ENCODE measurements around the gene KIF1B. TPM values are rescaled to one million over a fixed set of nuclear protein-coding genes. Genes with fewer than 3 reads are reported as not detected.

KIF1B gene
- total and polyA plus RNA-seq, 9 of the 15 experiments (the other 6 are each of a cell fraction or from before 2014, with no cell fraction given): 2.8 to 19.8 (median 11.9) TPM

- TF ChIP-seq RBBP5 (IDR thresholded peaks at IDR 0.05; ENCODE audit: borderline replicate concordance, insufficient read depth, low read length, poor library complexity, severe bottlenecking): no peak
- TF ChIP-seq SIRT6 (IDR thresholded peaks at IDR 0.05; ENCODE audit: low read depth, low read length): no peak
- TF ChIP-seq NR3C1 (CRISPR knock-in tag; IDR thresholded peaks at IDR 0.05): no peak
- TF ChIP-seq ZNF699 (CRISPR knock-in tag; IDR thresholded peaks at IDR 0.05; ENCODE audit: insufficient replicate concordance): no peak
- no peak for TF ChIP-seq ZNF431 (CRISPR knock-in tag; IDR thresholded peaks at IDR 0.05)
- TF ChIP-seq RBM39 (optimal IDR thresholded peaks at IDR 0.05; ENCODE audit: low read depth, low read length): no peak
- TF ChIP-seq ZNF589 (CRISPR knock-in tag; IDR thresholded peaks at IDR 0.05; ENCODE audit: low read depth): no peak
- TF ChIP-seq CCNT2 (IDR thresholded peaks at IDR 0.05; ENCODE audit: borderline replicate concordance, extremely low read depth, insufficient read length, low read depth, low read length): no peak
- no peak for TF ChIP-seq HNRNPH1 (optimal IDR thresholded peaks at IDR 0.05; ENCODE audit: low read depth, low read length)
- TF ChIP-seq ZNF316 (IDR thresholded peaks at IDR 0.05): no peak
- no peak for TF ChIP-seq ARNT (IDR thresholded peaks at IDR 0.05)
- no peak for TF ChIP-seq ELK1 (CRISPR knock-in tag; IDR thresholded peaks at IDR 0.05)
- TF ChIP-seq CHD4 (IDR thresholded peaks at IDR 0.05; ENCODE audit: insufficient read depth, insufficient replicate concordance, low read depth, low read length, poor library complexity, severe bottlenecking): no peak
- no peak for FAIRE-seq
- Histone ChIP-seq H3K4me3 (no peak overlapping the region), H3K27ac (ENCODE audit: extremely low read depth, low read depth, low read length) (no peak overlapping the region), H3K9me1 (ENCODE audit: control insufficient read depth, insufficient read depth, low read length) (no peaks in the 10 kb centered on the region), H2AFZ (ENCODE audit: low read depth, low read length) (no peak overlapping the region), H3K9ac (ENCODE audit: insufficient read depth in 1 of 2, low read depth in 2 of 2, low read length in 2 of 2) (no peak overlapping the region), H4K20me1 (replicated peaks; ENCODE audit: control insufficient read depth, insufficient read depth, low read length) (no peaks in the 10 kb centered on the region), H3K4me1 (replicated peaks in 1 of 2; ENCODE audit: control insufficient read depth in 2 of 2, insufficient read depth in 2 of 2, low read length in 2 of 2) (peaks cover 0 to 2% of the 10 kb centered on the region in 2 experiments; a peak in 1 of 5 replicates), H3K9me3 (replicated peaks; ENCODE audit: control insufficient read depth, insufficient read depth, low read depth, low read length) (no peaks in the 10 kb centered on the region), H3K4me2 (ENCODE audit: insufficient read depth, low read length) (no peak overlapping the region), H3K36me3 (ENCODE audit: control insufficient read depth, insufficient read depth, low read length) (0 out of 3 replicates have a peak, but pooled peaks cover 5% of the 10 kb centered on the region), H3K27me3 (ENCODE audit: control insufficient read depth in 2 of 2, insufficient read depth in 2 of 2, low read length in 2 of 2) (no peaks in the 10 kb centered on the region), H3K79me2 (ENCODE audit: control insufficient read depth, insufficient read depth, low read length) (no peaks in the 10 kb centered on the region)
- no peak for ATAC-seq
- CTCF ChIA-PET (ENCODE audit: low intra/inter-chr PET ratio): no interaction called here
- no peak for DNase-seq (ENCODE audit: extremely low read depth in 1 of 4, low spot score in 3 of 4)
- POLR2A ChIA-PET: interaction anchor here (0.6 to 0.8 kb wide), 2 partner anchors 22 to 48 kb away, joined by 3 to 4 read pairs; no protein-coding TSS in a partner anchor
- intact Hi-C loops (cut with micrococcal nuclease): no loop called here
- no TSS peak for BruUV-seq (replicated peaks)
- in situ Hi-C loops (cut with MboI): no loop called here
- WGBS (ENCODE audit: insufficient coverage, low coverage, missing lambda C conversion rate): 71% methylated on average over 3 of the region's 3 CpGs
Measured at GRCh38 chr1:10286244-10286643, 75.9 kb downstream of the KIF1B start.
